ENCODE data around the gene PEX16.

- TF ChIP-seq POLR2AphosphoS5 (IDR thresholded peaks at IDR 0.05; ENCODE audit: borderline replicate concordance, low read depth, low read length) (no peak), FOXP2 (optimal IDR thresholded peaks at IDR 0.05; ENCODE audit: control extremely low read depth, extremely low read length, insufficient read depth) (no peak), EZH2 (IDR thresholded peaks at IDR 0.05) (no peak)
These were observed 48.1 kb downstream of the PEX16 start for GRCh38 chr11:45869551-45869950.

Measured in SK-N-MC (cell line).